Natural killer cell (primary cell): Measurements from ENCODE around the gene TTC34. TPM values are rescaled to one million over a fixed set of nuclear protein-coding genes. Genes with fewer than 3 reads are reported as not detected.

Source experiments
- ATAC-seq, 3 donors: fragments of 150-1000 bp in 2 of 3; fragments of 200-7000 bp in 1 of 3; cut with Tn5 transposase; 1 replicate in 1 of 3; 2 replicates in 2 of 3; pipeline ENCODE4 v1.10.0; 2021; ENCODE audit warnings: mild to moderate bottlenecking in 2 of 3, moderate library complexity in 2 of 3
- DNase-seq, 2 donors: peaks; one replicate each; pipeline versions ENCODE4 v3.0.0 to v3.0.0-alpha.2; 2013 to 2021; ENCODE audit warnings: mixed read lengths in 1 of 2
- H3K27ac ChIP-seq: one replicate; pipeline ENCODE4 v1.5.1; 2013; ENCODE audit warnings: mild to moderate bottlenecking, low read length
- H3K27me3 ChIP-seq: one replicate; pipeline ENCODE4 v1.6.1; 2013; ENCODE audit warnings: low read length; ENCODE audit not compliant: control insufficient read depth, insufficient read depth
- H3K36me3 ChIP-seq: one replicate; pipeline ENCODE4 v1.6.1; 2013; ENCODE audit warnings: low read length; ENCODE audit not compliant: control insufficient read depth, insufficient read depth
- H3K4me1 ChIP-seq: one replicate; pipeline ENCODE4 v1.6.1; 2013; ENCODE audit warnings: low read length; ENCODE audit not compliant: control insufficient read depth, insufficient read depth
- H3K4me3 ChIP-seq: one replicate; pipeline ENCODE4 v1.5.1; 2013; ENCODE audit warnings: low read length
- H3K9me3 ChIP-seq: one replicate; pipeline ENCODE4 v1.6.1; 2013; ENCODE audit warnings: low read length; ENCODE audit not compliant: control insufficient read depth, insufficient read depth
- H3K27ac Mint-ChIP-seq, 2 donors: one replicate each; pipeline ENCODE4 v1.8.0; 2022; ENCODE audit warnings: mild to moderate bottlenecking in 2 of 2, mixed read lengths in 2 of 2, moderate library complexity in 1 of 2
- H3K27me3 Mint-ChIP-seq, 2 donors: one replicate each; pipeline ENCODE4 v1.8.0; 2022; ENCODE audit warnings: low read depth in 2 of 2, mixed read lengths in 2 of 2
- H3K36me3 Mint-ChIP-seq: one replicate; pipeline ENCODE4 v1.8.0; 2022; ENCODE audit warnings: mixed read lengths
- H3K4me1 Mint-ChIP-seq, 2 donors: one replicate each; pipeline ENCODE4 v1.8.0; 2022; ENCODE audit warnings: mixed read lengths in 2 of 2
- H3K4me3 Mint-ChIP-seq: one replicate; pipeline ENCODE4 v1.8.0; 2022; ENCODE audit warnings: mild to moderate bottlenecking, moderate library complexity, mixed read lengths
- H3K9me3 Mint-ChIP-seq, 2 donors: one replicate each; pipeline ENCODE4 v1.8.0; 2022; ENCODE audit warnings: mixed read lengths in 2 of 2
- CTCF ChIP-seq: fragments of 200-600 bp; IDR thresholded peaks from one replicate; pipeline ENCODE4 v1.8.0; 2022; ENCODE audit warnings: antibody characterized with exemption
- WGBS: methylation state at CpG from one replicate; pipeline ENCODE4 v1.1.7; 2013; ENCODE audit warnings: missing lambda C conversion rate; ENCODE audit not compliant: insufficient coverage; 5-methylcytosine and 5-hydroxymethylcytosine counted together
- intact Hi-C: fragments of 100-400 bp; cut with micrococcal nuclease; formaldehyde crosslinking; loops from one replicate; pipeline ENCODE4 v1.14.2; 2022
- total RNA-seq, 4 donors: library from RNA; stranded (reverse); fragments of 120-200 nt in 1 of 4; gene quantifications; one replicate each; pipeline versions ENCODE4 v1.2.3 to v1.2.4, GENCODE V29; 2013 to 2022

Gene TTC34
- total RNA-seq, 3 donors from 2014 or later (not counting 1 experiment from before 2014, with no cell fraction given), result 0.80 to 1.4 (median 1.2) TPM

GRCh38 chr1:2829846-2830615, 28.5 kb upstream of the TTC34 start:
- H3K27me3 ChIP-seq, result no peaks in the 10 kb centered on the region
- Mint-ChIP-seq H3K27me3 (no peaks in the 10 kb centered on the region), H3K9me3 (peaks cover 0 to 4% of the 10 kb centered on the region in 2 donors), H3K36me3 (no peaks in the 10 kb centered on the region), H3K27ac (no peak overlapping the region), H3K4me3 (no peak overlapping the region), H3K4me1 (no peaks in the 10 kb centered on the region)
- intact Hi-C loops, result no loop called here
- no peak for ATAC-seq
- no peaks in the 10 kb centered on the region for H3K4me1 ChIP-seq
- peaks cover 4% of the 10 kb centered on the region for H3K9me3 ChIP-seq
- H3K4me3 ChIP-seq, result no peak overlapping the region
- DNase-seq, result no peak
- 83% methylated on average over 23 of the region's 23 CpGs for WGBS
- H3K36me3 ChIP-seq, result no peaks in the 10 kb centered on the region
- no peak for TF ChIP-seq CTCF
- no peak overlapping the region for H3K27ac ChIP-seq

GRCh38 chr1:2828586-2829250, 27.2 kb upstream of the TTC34 start:
- peaks cover 0 to 4% of the 10 kb centered on the region in 2 donors for H3K9me3 Mint-ChIP-seq
- TF ChIP-seq CTCF, result no peak
- Histone ChIP-seq H3K9me3 (peaks cover 4% of the 10 kb centered on the region), H3K27me3 (no peaks in the 10 kb centered on the region), H3K27ac (no peak overlapping the region), H3K4me3 (no peak overlapping the region), H3K36me3 (no peaks in the 10 kb centered on the region), H3K4me1 (no peaks in the 10 kb centered on the region)
- no peaks in the 10 kb centered on the region for H3K36me3 Mint-ChIP-seq
- intact Hi-C loops, result no loop called here
- H3K4me1 Mint-ChIP-seq, result no peaks in the 10 kb centered on the region
- no peak overlapping the region for H3K27ac Mint-ChIP-seq
- DNase-seq (no peak), ATAC-seq (no peak)
- WGBS, result 85% methylated on average over 17 of the region's 18 CpGs
- peaks cover 2 to 7% of the 10 kb centered on the region in 2 donors for H3K27me3 Mint-ChIP-seq
- no peak overlapping the region for H3K4me3 Mint-ChIP-seq

- TF ChIP-seq CTCF, result no peak
- Histone ChIP-seq H3K27me3 (no peaks in the 10 kb centered on the region), H3K27ac (no peak overlapping the region), H3K4me1 (no peaks in the 10 kb centered on the region), H3K9me3 (peaks cover 4% of the 10 kb centered on the region), H3K4me3 (no peak overlapping the region), H3K36me3 (no peaks in the 10 kb centered on the region)
- WGBS, result 85% methylated on average over 14 of the region's 14 CpGs
- DNase-seq (no peak), ATAC-seq (no peak)
- Mint-ChIP-seq H3K4me1 (peaks cover 0 to 2% of the 10 kb centered on the region in 2 donors), H3K9me3 (peaks cover 0 to 4% of the 10 kb centered on the region in 2 donors), H3K36me3 (no peaks in the 10 kb centered on the region), H3K27ac (no peak overlapping the region), H3K27me3 (peaks cover 6 to 7% of the 10 kb centered on the region in 2 donors), H3K4me3 (no peak overlapping the region)
- intact Hi-C loops, result no loop called here
Observed at GRCh38 chr1:2826736-2827292, 25.3 kb upstream of the TTC34 start.
